Stimulated activated CD4-positive, alpha-beta T cell treated with anti-CD3 and anti-CD28 coated beads, Interleukin-15, amount 100 ng/mL, for 24 hours (primary cell): ENCODE measurements around the gene SLC16A3.

Experiments
- DNase-seq: peaks from one replicate; pipeline ENCODE4 v3.0.0-alpha.2; 2020

The SLC16A3 gene

DNA sequence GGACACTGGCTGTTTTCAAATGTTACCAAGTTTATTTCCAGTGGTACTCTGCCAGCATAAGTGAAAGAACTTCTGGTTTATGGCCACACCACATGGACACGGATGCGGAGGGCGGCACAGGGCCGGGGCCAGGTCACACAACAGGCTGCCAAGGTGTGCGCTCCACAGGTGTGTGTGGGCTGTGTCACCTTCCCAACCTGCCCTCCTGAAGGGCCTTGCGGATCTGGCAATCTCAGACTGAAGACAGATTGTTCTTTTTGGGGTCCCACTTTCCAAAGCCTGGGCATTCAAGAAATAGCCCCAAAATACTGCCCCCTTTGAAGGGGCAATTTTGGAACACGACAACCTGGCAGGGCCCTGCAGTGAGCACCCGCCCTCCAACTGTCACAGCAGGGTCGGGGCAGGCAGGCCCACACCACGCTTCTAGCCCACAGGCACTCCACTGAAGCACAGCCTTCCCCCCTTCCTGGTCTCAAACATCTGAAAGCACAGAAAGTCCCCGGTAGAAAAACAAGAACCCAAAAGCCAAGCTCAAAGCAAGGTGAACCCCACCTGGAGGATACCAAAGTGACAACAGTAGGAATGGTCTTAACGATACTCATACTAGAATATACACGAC, 41.1 kb downstream of the SLC16A3 start:
- no peak for DNase-seq

GRCh38 chr17:82270651-82271050, 41.8 kb downstream of the SLC16A3 start:
- DNase-seq, result no peak

GRCh38 chr17:82271401-82271800, 42.6 kb downstream of the SLC16A3 start:
- DNase-seq, result no peak

DNA sequence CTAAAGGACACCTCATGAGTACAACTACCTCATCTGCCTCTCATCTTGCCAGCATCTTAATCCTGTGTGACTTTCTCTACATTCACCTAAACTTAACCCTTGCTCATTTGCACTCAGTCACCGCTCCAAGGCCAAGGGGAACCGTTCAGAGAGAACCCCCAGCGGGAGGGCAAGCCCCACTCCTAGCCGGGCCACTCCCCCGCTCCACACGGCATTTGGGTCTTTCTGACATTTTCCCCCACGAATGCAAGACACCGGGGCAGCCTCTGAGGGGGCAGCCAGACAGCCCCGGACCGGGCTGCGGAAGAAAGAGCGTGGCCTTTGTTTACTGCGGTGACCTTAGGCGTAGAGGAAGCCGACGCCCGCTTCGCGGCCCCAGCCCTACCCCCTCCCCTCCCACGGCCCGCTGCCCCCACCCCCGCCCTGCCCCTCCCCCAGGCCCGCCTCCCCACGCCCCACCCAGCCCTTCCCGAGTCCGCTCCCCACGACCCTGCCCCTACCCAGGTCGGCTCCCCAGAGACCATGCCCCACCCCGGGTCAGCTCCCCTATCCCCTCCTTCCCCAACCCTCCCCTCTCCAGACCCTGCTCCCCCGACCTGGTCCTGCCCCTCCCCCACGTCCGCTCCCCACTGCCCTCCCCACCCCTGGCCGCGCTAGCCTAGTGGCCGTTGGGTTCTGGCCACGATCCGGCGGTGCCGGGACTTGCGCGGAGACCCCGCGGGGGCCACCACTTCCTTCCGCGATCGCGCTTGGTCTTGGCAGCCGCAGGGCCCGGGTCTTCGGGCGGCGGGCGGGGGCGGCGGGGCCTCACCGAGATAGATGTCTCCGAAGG, 43.9 kb downstream of the SLC16A3 start:
- peak; percentile 49 for DNase-seq

- DNase-seq, result peak; percentile 95
Observed at GRCh38 chr17:82273327-82274133, 44.7 kb downstream of the SLC16A3 start, which contains the start of gene CSNK1D. Gene CSNK1D (minus strand): TSS chr17:82273700. CDS start chr17:82273381, 319 bp downstream.

- DNase-seq, result no peak
Observed at GRCh38 chr17:82274134-82275020, 45.5 kb downstream of the SLC16A3 start.

DNA sequence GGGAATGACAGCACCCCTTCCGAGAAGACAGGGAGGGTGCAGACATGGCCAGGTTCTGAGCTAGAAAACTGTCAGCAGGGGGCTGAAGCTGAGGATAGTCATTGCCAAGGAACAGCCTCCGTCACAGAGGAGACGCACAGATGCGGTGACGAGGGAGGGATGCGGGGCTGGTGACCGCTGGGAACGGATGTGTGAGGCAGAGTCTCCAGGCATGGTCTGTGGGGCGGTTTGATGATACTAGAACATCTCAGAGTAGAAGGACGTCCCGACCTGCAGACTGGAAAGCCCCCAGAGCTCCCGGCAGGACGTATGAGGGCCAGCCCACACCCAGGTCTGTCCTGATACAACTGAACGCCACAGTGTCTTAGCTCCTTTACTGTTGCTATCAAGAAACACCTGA, 46.5 kb downstream of the SLC16A3 start:
- DNase-seq, result no peak

DNA sequence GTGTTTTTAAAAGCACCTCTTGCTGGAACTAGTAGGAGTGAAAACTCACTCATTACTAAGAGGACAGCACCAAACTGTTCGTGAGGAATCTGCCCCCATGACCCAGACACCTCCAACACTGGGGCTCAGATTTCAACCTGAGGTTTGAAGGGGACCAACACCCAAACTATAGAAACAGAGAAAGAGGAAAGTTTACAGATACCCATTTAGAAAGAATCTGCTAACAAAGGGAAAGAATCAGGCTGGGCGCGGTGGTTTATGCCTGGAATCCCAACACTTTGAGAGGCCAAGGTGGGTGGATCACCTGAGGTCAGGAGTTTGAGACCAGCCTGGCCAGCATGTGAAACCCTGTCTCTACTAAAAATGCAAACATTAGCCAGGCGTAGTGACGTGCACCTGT, 48.1 kb downstream of the SLC16A3 start:
- DNase-seq, result no peak

- no peak for DNase-seq
Observed at GRCh38 chr17:82277851-82278250, 49.0 kb downstream of the SLC16A3 start.

DNA sequence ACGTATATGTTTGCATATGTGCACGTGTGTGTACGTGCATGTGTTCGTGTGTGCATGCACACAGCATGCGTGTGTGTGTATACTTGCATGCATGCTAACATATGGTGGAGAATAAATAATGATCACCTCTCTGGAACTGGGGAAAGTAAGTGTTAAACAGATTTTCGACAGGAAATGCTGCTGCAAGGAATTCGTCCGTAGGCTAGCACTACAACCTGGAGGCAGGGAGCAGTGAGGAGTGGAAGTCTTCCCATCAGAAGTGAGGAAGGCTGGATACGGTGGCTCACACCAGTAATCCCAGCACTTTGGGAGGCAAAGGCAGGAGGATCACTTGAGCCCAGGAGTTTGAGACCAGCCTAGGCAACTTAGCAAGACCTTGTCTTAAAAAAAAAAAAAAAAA, 49.5 kb downstream of the SLC16A3 start:
- no peak for DNase-seq

DNA sequence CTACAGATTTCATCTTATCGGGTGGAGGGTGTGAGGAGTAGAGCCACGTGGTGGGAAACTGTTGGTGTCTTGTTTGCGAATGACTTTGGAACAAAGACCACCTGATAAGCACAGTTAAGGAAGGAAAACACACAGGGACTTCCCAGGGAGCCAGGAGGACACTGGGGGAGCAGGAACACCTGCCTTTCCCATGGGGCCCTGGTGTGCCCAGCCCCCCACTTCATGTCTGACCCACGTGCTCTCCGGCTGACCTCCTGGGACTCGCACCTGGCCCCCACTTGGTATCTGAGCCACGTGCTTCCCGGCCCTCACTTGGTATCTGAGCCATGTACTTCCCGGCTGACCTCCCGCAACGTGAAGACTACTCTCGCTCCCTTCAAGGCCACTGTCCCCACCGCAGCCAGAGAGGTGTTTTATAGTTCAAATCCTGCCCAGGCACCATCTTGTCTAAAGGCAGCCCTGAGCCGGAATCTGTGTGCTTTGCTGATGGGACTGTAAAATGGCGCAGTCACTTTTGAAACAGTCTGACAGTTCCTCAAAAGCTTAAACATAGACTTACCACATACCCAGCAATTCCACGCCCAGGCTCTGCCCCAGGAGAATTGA, 50.0 kb downstream of the SLC16A3 start:
- DNase-seq, result no peak

GRCh38 chr17:82280537-82280936, 51.7 kb downstream of the SLC16A3 start:
- no peak for DNase-seq

GRCh38 chr17:82281076-82281475, 52.2 kb downstream of the SLC16A3 start:
- DNase-seq, result no peak

DNA sequence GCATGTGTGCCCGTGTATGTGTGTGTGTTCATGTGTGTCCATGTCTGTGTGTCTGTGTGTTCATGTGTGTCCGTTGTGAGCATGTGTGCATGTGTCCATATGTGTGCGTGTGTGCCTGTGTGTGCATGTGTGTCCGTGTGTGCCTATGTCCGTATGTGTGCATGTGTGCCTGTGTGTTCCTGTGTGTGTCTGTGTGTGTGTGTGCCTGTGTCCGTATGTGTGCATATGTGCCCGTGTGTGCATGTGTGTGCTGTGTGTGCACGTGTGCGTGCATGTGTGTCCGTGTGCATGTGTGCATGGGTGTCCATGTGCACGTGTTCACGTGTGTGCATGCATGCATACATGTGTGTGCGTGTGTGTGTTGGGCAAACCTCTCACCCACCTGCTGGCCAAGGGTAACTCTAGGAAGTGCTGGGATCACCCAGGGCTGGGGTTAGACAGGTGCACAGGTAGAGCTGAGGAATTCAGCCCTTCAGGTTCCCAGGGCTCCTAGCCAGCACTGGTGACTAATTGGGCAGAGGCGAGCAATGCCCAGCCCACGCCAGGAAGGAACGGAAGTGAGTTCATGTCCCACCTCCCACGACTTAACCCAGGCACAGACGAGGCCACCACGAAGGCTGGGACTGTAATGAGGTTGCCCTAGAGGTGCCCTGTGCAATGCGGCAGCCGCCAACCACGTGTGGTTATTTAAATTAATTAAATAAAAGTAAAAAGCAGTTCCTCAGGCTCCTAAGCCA, 52.8 kb downstream of the SLC16A3 start:
- peak; percentile 74 for DNase-seq

DNA sequence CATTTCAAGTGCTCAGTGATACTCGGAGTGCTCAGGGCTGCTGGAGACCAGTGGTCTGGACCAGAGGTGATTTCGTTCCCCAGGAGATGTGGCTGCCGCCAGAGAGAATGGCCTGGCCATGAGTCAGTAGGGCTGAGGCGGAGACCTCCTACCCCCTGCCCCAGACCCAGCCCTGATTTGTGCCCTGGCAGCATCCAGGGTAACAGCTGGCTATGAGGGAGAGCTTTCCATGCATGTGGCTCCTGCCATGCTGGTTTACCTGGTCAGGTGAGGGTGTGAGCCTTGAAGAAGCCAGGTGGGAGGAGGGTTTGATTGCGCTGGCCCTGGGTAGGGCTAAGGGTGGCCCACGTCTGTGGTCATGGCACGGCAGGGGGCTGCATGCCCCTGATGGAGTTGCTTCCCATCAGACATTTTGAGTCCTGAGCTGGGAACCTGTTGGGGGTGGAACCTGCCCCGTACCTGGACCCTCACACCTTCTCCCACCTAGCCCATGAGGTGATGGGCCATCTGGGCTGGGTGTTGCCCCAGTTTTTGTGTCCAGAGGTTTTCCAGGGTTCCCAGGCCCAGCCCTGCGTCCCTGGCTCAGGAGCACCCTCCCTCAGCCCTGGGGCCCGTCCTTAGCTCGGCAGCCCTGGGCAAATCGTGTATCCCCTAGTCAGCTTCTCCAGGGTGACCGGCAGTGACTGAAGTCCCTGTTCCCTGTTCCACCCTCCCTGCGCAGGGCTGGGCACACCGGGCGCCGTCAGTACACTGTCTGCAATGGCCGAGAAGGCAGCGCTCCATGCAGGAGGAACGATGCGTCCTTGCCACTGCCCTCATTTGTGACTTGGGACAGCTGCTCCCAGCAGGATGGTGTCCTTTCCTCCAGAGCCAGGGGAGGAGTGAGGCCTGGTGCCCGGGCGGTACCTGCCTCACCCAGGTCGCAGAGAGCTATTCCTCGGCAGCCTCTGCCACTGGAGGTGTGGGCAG, 53.7 kb downstream of the SLC16A3 start:
- no peak for DNase-seq

GRCh38 chr17:82283208-82283749, 54.4 kb downstream of the SLC16A3 start:
- peak; percentile 77 for DNase-seq

GRCh38 chr17:82285141-82285540, 56.3 kb downstream of the SLC16A3 start:
- DNase-seq, result no peak

- DNase-seq, result no peak
Observed at GRCh38 chr17:82287013-82287867, 58.4 kb downstream of the SLC16A3 start.
